Measurements from ENCODE around the gene MT2A.

The MT2A gene

DNA sequence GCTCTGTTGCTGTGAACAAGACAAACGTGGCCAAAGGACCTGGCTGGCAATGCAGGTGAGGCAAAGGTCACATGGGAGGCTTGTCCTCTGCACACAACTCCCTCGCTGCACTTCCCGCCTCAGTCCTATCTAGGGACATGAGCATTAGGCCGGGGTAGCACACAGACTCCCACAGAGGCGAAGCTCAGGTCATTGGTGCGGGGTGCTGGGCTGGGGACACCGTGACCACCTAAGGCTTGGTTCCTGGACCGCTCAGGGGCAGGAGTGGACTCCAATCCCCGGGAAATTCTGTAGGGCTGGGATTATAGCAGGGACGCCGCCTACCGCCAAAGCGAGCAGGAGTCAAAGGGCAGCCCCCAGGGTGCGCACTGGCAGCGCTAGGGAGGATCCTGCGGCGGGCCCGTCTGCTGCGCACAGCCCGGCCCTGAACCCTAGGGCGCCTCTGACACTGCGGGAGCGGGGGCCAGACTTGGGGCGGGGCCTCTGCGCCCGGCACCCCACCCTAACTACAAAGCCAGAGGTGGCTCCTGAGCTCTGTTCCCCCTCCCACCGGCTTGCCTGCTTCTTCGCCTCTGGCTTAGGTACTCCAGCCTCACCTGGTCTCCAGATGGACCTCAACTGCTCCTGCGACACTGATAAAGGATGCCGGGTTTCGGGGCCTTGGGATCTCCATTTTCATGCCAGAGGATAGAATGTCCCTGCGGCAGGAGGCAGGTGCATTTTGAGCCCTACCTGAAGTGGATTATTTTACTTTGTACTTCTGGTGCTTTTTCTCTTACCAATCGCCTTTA is 39.5 kb downstream of the MT2A start:
- FAIRE-seq, result no peak
- no peak for DNase-seq (ENCODE audit: insufficient read length)
- no peak for TF ChIP-seq POLR2AphosphoS5 (IDR thresholded peaks at IDR 0.05; ENCODE audit: low read depth, low read length)
- TF ChIP-seq TAF1 (IDR thresholded peaks at IDR 0.05; ENCODE audit: borderline replicate concordance, low read depth, low read length), result no peak
- no peak for TF ChIP-seq POLR2A (IDR thresholded peaks at IDR 0.05; ENCODE audit: low read depth, low read length)

DNA sequence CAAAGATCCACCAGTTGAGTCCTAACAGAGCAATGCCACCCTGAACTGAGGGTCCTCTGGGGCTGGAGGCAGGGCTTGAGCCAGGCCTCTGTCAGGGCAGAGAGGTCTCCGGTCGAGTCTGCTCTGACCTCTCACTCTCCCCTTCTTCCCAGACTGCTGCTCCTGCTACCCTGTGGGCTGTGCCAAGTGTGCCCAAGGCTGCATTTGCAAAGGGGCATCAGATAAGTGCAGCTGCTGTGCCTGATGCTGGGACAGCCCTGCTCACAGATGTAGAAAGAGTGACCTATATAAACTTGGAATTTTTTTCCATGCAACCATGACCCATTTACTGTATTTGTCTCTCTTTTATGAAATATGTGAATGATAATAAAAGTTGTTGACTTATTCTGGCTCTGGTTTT is 40.9 kb downstream of the MT2A start:
- no peak for FAIRE-seq
- DNase-seq (ENCODE audit: insufficient read length), result no peak
- TF ChIP-seq TAF1 (IDR thresholded peaks at IDR 0.05; ENCODE audit: borderline replicate concordance, low read depth, low read length) (no peak), POLR2AphosphoS5 (IDR thresholded peaks at IDR 0.05; ENCODE audit: low read depth, low read length) (no peak), POLR2A (IDR thresholded peaks at IDR 0.05; ENCODE audit: low read depth, low read length) (no peak)

DNA sequence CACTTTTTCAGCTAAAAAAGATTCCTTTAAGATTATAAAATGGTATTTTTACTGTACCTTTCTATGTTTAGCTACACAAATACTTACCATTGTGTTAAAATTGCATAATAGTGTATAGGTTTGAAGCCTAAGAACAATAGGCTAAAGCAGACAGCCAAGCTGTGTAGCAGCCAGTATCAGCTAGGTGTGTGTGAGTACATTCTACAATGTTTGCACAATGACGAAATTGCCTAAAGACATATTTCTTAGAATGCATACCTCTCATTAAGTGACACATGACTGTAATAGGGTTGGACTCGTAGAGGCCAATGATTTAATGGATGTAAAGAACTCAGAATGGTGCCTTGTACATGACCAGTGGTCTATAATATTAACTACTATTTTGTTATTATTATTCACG is 41.4 kb downstream of the MT2A start:
- DNase-seq (ENCODE audit: insufficient read length), result no peak
- FAIRE-seq, result no peak
- TF ChIP-seq POLR2AphosphoS5 (IDR thresholded peaks at IDR 0.05; ENCODE audit: low read depth, low read length) (no peak), POLR2A (IDR thresholded peaks at IDR 0.05; ENCODE audit: low read depth, low read length) (no peak), TAF1 (IDR thresholded peaks at IDR 0.05; ENCODE audit: borderline replicate concordance, low read depth, low read length) (no peak)

DNA sequence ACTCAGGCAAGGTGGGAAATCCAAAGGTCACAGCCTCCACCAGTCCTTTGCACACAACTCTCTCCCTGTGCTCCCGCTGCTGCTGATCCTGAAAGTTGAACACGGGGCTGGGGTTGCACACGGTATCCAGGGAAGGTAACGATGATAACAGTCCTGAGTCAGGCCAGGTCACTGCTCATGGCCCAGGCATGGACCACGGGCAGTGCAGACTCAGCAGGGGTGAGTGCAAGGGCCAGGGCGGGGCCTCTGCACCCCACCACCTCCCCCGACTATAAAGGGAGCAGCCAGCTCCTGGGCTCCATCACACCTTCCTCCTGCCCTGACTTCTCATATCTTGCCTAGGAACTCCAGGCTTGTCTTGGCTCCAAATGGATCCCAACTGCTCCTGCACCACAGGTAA is 43.2 kb downstream of the MT2A start, which contains the start of gene MT1B:
MT1B (plus strand) TSS at position 301 of the 400 bp plus-strand sequence; CDS start at position 369, 68 bp downstream.
- FAIRE-seq (no peak), DNase-seq (ENCODE audit: insufficient read length) (no peak)
- TF ChIP-seq POLR2AphosphoS5 (IDR thresholded peaks at IDR 0.05; ENCODE audit: low read depth, low read length) (no peak), POLR2A (IDR thresholded peaks at IDR 0.05; ENCODE audit: low read depth, low read length) (no peak)

DNA sequence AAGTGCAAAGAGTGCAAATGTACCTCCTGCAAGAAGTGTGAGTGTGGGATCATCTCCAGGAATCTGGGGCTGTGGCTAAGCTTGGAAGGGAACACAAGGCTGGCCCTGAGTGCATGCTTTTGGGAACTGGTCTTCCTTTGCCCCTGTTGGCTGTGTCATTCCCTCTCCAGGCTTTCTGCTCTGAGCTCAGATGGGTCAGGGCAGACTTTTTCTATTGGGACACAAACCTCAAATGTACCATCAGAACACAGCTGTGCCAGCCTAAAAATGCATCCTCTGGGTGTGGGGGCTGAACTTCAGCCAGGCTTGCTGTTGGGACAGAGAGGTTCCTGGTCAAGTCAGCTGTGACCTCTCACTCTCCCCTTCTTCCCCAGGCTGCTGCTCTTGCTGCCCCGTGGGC is 44.2 kb downstream of the MT2A start:
- DNase-seq (ENCODE audit: insufficient read length) (no peak), FAIRE-seq (no peak)
- no peak for TF ChIP-seq POLR2AphosphoS5 (IDR thresholded peaks at IDR 0.05; ENCODE audit: low read depth, low read length)
- no peak for TF ChIP-seq POLR2A (IDR thresholded peaks at IDR 0.05; ENCODE audit: low read depth, low read length)
- TF ChIP-seq TAF1 (IDR thresholded peaks at IDR 0.05; ENCODE audit: borderline replicate concordance, low read depth, low read length), result no peak

DNA sequence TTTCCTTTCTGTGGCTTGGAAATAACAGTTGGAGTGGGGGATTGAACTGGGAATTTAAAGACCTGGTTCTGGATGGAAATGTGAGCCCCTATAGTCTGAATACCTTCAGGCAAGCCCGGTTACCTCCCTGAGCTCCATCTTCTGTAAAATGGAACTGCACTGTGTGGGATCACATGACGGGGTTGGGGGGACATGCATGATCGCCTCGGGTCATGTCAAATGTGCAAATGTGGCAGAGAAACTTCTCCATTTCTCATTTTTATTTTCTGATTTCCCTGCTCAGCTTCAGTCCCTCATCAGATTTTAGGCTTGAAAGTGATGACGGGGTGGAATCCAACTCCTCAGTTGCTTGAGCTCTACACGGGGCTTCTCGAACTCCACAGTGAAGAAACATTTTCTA is 44.8 kb downstream of the MT2A start:
- TF ChIP-seq TAF1 (IDR thresholded peaks at IDR 0.05; ENCODE audit: borderline replicate concordance, low read depth, low read length) (no peak), POLR2A (IDR thresholded peaks at IDR 0.05; ENCODE audit: low read depth, low read length) (no peak), POLR2AphosphoS5 (IDR thresholded peaks at IDR 0.05; ENCODE audit: low read depth, low read length) (no peak)
- FAIRE-seq (no peak), DNase-seq (ENCODE audit: insufficient read length) (no peak)

DNA sequence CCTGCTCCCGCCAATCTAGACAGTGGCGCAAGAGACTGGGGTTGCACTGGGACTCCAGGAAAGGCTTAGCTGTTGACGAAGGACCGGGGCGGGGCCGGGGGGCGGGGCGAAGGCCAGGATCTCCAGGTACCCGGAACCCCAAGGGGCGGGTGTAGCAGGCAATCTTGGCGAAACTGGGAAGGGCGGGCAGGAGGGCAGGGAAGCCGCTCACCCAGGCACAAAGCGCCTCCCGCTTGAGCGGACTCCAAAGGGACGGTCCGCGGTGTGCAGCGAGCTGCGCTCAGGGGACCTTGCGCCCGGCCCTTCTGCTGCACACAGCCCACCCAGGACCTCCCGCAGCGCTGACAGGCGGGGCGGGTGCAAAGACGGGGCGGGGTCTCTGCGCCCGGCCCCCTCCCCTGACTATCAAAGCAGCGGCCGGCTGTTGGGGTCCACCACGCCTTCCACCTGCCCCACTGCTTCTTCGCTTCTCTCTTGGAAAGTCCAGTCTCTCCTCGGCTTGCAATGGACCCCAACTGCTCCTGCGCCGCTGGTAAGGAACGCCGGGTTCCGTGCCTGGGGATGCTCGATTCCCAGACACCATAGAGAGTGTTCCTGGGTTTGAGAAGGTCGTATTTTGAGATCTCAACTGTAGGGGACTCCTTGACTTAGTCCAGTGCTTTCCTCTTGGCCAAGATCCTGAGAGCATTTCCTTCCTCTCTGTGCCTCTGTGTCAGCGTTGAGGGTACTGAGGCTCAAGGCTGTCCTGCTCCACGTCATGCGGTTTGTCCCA is 49.4 kb downstream of the MT2A start, which contains the start of gene MT1F:
MT1F (plus strand) TSS at position 405 of the 772 bp plus-strand sequence; CDS start at position 505, 100 bp downstream.
- DNase-seq (ENCODE audit: insufficient read length) (no peak), FAIRE-seq (no peak)
- TF ChIP-seq POLR2A (IDR thresholded peaks at IDR 0.05; ENCODE audit: low read depth, low read length) (no peak), POLR2AphosphoS5 (IDR thresholded peaks at IDR 0.05; ENCODE audit: low read depth, low read length) (no peak), TAF1 (IDR thresholded peaks at IDR 0.05; ENCODE audit: borderline replicate concordance, low read depth, low read length) (no peak)

DNA sequence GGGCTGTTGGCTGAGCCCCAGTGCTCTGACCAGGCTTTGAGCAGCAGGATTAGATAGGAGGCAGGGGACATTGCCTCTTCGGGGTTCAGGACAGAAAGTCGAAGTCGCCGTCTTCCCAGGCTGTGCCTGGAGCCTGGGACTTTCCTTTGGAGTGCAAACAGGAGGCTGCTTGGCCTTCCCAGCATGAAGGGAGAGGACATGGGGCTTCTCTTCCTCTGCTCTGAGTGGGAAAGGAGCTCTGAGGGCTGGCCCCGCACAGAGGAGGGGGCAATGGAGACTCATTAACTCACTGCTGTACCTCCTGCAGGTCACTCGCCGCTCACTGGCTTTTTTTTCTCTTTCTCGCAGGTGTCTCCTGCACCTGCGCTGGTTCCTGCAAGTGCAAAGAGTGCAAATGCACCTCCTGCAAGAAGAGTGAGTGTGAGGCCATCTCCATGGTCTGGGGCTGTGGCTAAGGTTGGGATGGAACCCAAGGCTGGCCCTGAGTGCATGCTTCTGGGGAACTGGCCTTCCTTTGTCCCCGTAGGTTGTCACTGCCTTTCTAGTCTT is 50.0 kb downstream of the MT2A start:
- TF ChIP-seq POLR2AphosphoS5 (IDR thresholded peaks at IDR 0.05; ENCODE audit: low read depth, low read length), result no peak
- TF ChIP-seq TAF1 (IDR thresholded peaks at IDR 0.05; ENCODE audit: borderline replicate concordance, low read depth, low read length), result no peak
- no peak for TF ChIP-seq POLR2A (IDR thresholded peaks at IDR 0.05; ENCODE audit: low read depth, low read length)
- FAIRE-seq (no peak), DNase-seq (ENCODE audit: insufficient read length) (no peak)

All from GM12892 (cell line).